OCI-LY3 (cell line): ENCODE results near the gene ENDOU.
A peak's percentile ranks its signal among the peaks of the same experiment; 100 is the strongest.

Source experiments
- H2AFZ ChIP-seq: fragments of 200-600, 300-600 bp; shearing (Covaris generic); 2 replicates; pipeline ENCODE4 v1.6.0; 2014; ENCODE audit warnings: antibody characterized with exemption, low read depth, low read length
- H3K27ac ChIP-seq: fragments of 200-600, 300-600 bp; sonication (generic); 2 replicates; pipeline ENCODE4 v1.5.1; 2014; ENCODE audit warnings: mild to moderate bottlenecking, low read length, moderate library complexity, mixed read lengths
- H3K27me3 ChIP-seq: fragments of 200-600, 300-600 bp; sonication (generic); 2 replicates; pipeline ENCODE4 v1.6.1; 2014; ENCODE audit warnings: low read depth, low read length, mixed read lengths
- H3K36me3 ChIP-seq: fragments of 200-600, 300-600 bp; sonication (generic); replicated peaks from 2 replicates; pipeline ENCODE3; 2014; ENCODE audit warnings: low read depth, low read length, mixed read lengths
- H3K4me1 ChIP-seq: fragments of 300-600, 200-600 bp; sonication (generic); 2 replicates; pipeline ENCODE4 v1.6.1; 2014; ENCODE audit warnings: low read length, mixed read lengths
- H3K4me2 ChIP-seq: fragments of 200-600, 300-600 bp; sonication (generic); 2 replicates; pipeline ENCODE4 v1.6.1; 2014; ENCODE audit warnings: low read length, mixed read lengths
- H3K4me3 ChIP-seq: fragments of 300-600, 200-600 bp; sonication (generic); 2 replicates; pipeline ENCODE4 v1.5.1; 2014; ENCODE audit warnings: antibody characterized with exemption, mild to moderate bottlenecking, low read length, moderate library complexity
- H3K79me2 ChIP-seq: fragments of 300-600, 200-600 bp; shearing (Covaris generic); 2 replicates; pipeline ENCODE4 v1.6.1; 2014; ENCODE audit warnings: mild to moderate bottlenecking, low read length, mixed read lengths
- H3K9ac ChIP-seq: fragments of 300-600, 200-600 bp; shearing (Covaris generic); 2 replicates; pipeline ENCODE4 v1.6.0; 2014; ENCODE audit warnings: mild to moderate bottlenecking, low read length, moderate library complexity
- H3K9me3 ChIP-seq: fragments of 200-600, 300-600 bp; shearing (Covaris generic); 2 replicates; pipeline ENCODE4 v1.6.1; 2014; ENCODE audit warnings: low read length, mixed read lengths; ENCODE audit not compliant: insufficient read depth
- H4K20me1 ChIP-seq: fragments of 200-600, 300-600 bp; sonication (generic); 2 replicates; pipeline ENCODE4 v1.6.1; 2016; ENCODE audit warnings: low read length, mixed read lengths; ENCODE audit not compliant: insufficient read depth
- EZH2phosphoT487 ChIP-seq: fragments of 200-600 bp; shearing (Covaris generic); IDR thresholded peaks from 2 replicates; pipeline ENCODE4 v1.6.1; 2018; ENCODE audit warnings: antibody characterized with exemption, mixed run types, low read depth
- TF ChIP-seq, protein P1 (sequence below): fragments of 200-600, 300-600 bp; sonication (generic); IDR thresholded peaks from 2 replicates; pipeline ENCODE4 v1.5.1; 2014; ENCODE audit warnings: antibody characterized with exemption, low read length, low read depth

ENDOU gene

DNA sequence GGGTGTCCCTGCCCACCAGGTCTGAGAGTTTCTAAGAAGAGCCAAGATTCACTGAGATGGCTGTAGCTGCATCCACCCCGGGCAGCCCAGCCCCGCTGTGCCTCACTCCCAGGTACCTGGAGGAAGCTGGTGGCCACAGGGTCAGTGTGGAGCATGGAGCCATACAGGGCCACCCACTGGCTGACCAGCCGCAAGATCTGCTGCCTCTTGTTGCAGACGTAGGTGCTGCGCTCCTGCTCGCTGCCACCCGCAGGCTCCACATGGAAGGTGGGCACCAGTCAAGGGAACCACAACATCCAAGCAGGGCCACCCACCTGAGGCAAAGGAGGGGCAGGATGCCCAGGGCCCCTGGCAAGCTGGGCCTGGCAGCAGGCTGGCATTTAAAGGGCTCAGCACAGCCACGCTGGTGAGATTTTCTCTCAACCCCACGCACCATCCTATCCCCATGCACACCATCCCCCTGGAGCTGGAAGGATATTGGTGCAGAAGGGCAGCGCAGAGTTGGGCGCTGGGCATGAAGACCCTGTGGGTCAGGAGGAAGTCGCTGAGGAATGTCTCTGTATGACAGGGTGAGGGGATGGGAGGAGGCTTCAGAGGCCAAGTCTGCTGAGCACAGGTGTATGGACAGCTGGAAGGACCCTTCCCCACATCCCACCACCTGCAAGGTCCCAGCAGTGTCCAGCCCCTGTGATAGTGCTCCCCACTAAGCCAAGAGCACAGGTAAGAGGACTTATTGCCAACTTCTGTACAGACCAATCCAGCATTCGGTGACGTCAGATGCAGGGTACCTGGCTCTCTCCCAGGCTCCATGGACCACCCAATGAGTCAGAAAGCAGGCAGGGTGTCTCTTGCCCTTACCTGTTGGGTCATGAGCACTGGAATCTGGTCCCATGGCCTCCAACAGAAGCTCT is 22.6 kb upstream of the ENDOU start:
- TF ChIP-seq EZH2phosphoT487, result no peak
- TF ChIP-seq, protein P1, sequence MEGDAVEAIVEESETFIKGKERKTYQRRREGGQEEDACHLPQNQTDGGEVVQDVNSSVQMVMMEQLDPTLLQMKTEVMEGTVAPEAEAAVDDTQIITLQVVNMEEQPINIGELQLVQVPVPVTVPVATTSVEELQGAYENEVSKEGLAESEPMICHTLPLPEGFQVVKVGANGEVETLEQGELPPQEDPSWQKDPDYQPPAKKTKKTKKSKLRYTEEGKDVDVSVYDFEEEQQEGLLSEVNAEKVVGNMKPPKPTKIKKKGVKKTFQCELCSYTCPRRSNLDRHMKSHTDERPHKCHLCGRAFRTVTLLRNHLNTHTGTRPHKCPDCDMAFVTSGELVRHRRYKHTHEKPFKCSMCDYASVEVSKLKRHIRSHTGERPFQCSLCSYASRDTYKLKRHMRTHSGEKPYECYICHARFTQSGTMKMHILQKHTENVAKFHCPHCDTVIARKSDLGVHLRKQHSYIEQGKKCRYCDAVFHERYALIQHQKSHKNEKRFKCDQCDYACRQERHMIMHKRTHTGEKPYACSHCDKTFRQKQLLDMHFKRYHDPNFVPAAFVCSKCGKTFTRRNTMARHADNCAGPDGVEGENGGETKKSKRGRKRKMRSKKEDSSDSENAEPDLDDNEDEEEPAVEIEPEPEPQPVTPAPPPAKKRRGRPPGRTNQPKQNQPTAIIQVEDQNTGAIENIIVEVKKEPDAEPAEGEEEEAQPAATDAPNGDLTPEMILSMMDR, result no peak
- no peaks in the 10 kb centered on the region for H3K79me2 ChIP-seq
- H3K27ac ChIP-seq, result no peak overlapping the region
- H3K9ac ChIP-seq, result no peak overlapping the region
- 0 out of 2 replicates have a peak overlapping the region, but pooled peaks have one; percentile 11 for H3K4me3 ChIP-seq
- no peaks in the 10 kb centered on the region for H3K9me3 ChIP-seq
- peaks cover 30% of the 10 kb centered on the region for H3K4me1 ChIP-seq
- no peaks in the 10 kb centered on the region for H4K20me1 ChIP-seq
- H3K27me3 ChIP-seq, result peaks cover 28% of the 10 kb centered on the region
- H3K36me3 ChIP-seq, result no peaks in the 10 kb centered on the region
- H3K4me2 ChIP-seq, result peak overlapping the region; percentile 62
- no peak overlapping the region for H2AFZ ChIP-seq

- Histone ChIP-seq H3K9me3 (no peaks in the 10 kb centered on the region), H4K20me1 (no peaks in the 10 kb centered on the region), H3K36me3 (no peaks in the 10 kb centered on the region), H3K27me3 (peaks cover 31% of the 10 kb centered on the region), H2AFZ (no peak overlapping the region), H3K4me3 (peak overlapping the region; percentile 11; the same call in 1 of the 2 replicates), H3K4me2 (peak overlapping the region; percentile 62), H3K9ac (no peak overlapping the region), H3K27ac (no peak overlapping the region), H3K79me2 (no peaks in the 10 kb centered on the region), H3K4me1 (peaks cover 28% of the 10 kb centered on the region)
- TF ChIP-seq, protein P1, result no peak
- no peak for TF ChIP-seq EZH2phosphoT487
Observed at GRCh38 chr12:47747126-47747525, 21.8 kb upstream of the ENDOU start.

DNA sequence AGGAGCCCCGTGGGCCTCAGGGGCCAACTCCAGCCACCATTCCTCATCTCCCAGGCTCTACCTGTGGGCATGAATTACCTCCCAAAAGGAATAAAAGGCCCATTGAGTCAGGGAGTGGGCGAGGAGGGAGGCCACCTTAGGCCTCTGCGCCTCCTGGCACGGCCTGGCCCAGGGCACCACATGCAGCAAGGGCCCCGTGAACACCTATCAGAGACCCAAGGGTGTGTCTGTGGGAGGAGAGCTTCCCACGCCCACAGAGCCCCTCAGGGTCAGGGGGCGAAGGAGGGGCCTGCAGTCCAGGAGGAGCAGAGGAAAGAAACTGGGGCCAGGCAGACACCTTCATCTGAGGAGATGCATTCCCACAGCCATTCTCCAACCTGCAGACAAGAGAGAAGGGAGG is 21.2 kb upstream of the ENDOU start:
- Histone ChIP-seq H3K9ac (no peak overlapping the region), H3K9me3 (no peaks in the 10 kb centered on the region), H3K27me3 (peaks cover 31% of the 10 kb centered on the region), H2AFZ (no peak overlapping the region), H3K79me2 (no peaks in the 10 kb centered on the region), H3K27ac (no peak overlapping the region), H3K4me2 (peak overlapping the region; percentile 62), H4K20me1 (no peaks in the 10 kb centered on the region), H3K4me1 (peaks cover 24% of the 10 kb centered on the region), H3K4me3 (peak overlapping the region; percentile 11; the same call in 1 of the 2 replicates), H3K36me3 (no peaks in the 10 kb centered on the region)
- TF ChIP-seq, protein P1, result no peak
- no peak for TF ChIP-seq EZH2phosphoT487

DNA sequence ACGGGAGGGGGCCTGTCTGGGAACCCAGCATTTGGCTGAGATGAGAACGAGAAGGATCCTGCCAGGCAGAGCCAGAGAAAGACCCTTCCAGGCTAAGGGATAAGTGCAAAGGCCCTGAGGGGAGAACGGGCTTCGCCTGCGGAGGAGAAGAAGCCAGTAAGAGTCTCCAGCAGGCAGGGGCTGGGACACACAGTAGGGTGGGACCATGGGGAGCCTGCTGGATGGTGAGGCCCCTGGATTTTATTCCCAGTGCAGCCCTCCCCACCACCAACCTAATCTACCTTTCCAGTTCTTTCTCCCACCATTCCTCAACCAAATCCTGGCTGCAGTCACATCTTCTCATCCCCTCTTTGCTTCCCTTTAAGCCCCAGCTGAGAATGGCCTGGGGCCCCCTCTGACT is 20.8 kb upstream of the ENDOU start:
- Histone ChIP-seq H3K9ac (no peak overlapping the region), H3K4me2 (no peak overlapping the region), H3K79me2 (no peaks in the 10 kb centered on the region), H3K4me3 (no peak overlapping the region), H4K20me1 (no peaks in the 10 kb centered on the region), H3K9me3 (no peaks in the 10 kb centered on the region), H2AFZ (no peak overlapping the region), H3K36me3 (no peaks in the 10 kb centered on the region), H3K27me3 (peaks cover 31% of the 10 kb centered on the region), H3K27ac (no peak overlapping the region), H3K4me1 (peaks cover 24% of the 10 kb centered on the region)
- TF ChIP-seq, protein P1, result no peak
- TF ChIP-seq EZH2phosphoT487, result no peak
